NCI-H446 (cell line): Measurements from ENCODE around the gene KANK2.

Experiments
- DNase-seq, 2 experiments: peaks; one replicate each; lab custom pipeline; 2025; lab: John Stamatoyannopoulos, UW

KANK2 gene

GRCh38 chr19:11197291-11198174 is at the start of gene KANK2:
TSS of gene KANK2 (minus strand) at chr19:11197545. CDS start at chr19:11194511, 3,034 bp downstream.
- DNase-seq: peak; percentile 50 to 87

GRCh38 chr19:11246941-11247340 is 49.6 kb upstream of the KANK2 start:
- DNase-seq: no peak

- no peak for DNase-seq
Observed at GRCh38 chr19:11244846-11245589, 47.7 kb upstream of the KANK2 start.

GRCh38 chr19:11243798-11244169 is 46.4 kb upstream of the KANK2 start:
- no peak for DNase-seq

GRCh38 chr19:11242864-11243797 is 45.8 kb upstream of the KANK2 start:
- peak; percentile 35 to 60 for DNase-seq

- DNase-seq: no peak
Observed at GRCh38 chr19:11242025-11242424, 44.7 kb upstream of the KANK2 start.

GRCh38 chr19:11240008-11240444 is 42.7 kb upstream of the KANK2 start:
- DNase-seq: no peak

GRCh38 chr19:11239377-11240000 is 42.1 kb upstream of the KANK2 start, which contains the start of gene ANGPTL8:
TSS of gene ANGPTL8 (plus strand) at chr19:11239619. CDS start at chr19:11239638, 19 bp downstream.
- DNase-seq: no peak

- DNase-seq: no peak
Observed at GRCh38 chr19:11238781-11239376, 41.5 kb upstream of the KANK2 start.

GRCh38 chr19:11238041-11238440 is 40.7 kb upstream of the KANK2 start:
- no peak for DNase-seq

GRCh38 chr19:11237321-11237720 is 40.0 kb upstream of the KANK2 start:
- no peak for DNase-seq

GRCh38 chr19:11236324-11237301 is 39.3 kb upstream of the KANK2 start:
- no peak for DNase-seq

- DNase-seq: no peak
Observed at GRCh38 chr19:11234486-11235075, 37.2 kb upstream of the KANK2 start.

GRCh38 chr19:11233073-11233472 is 35.7 kb upstream of the KANK2 start:
- DNase-seq: no peak

GRCh38 chr19:11232555-11232954 is 35.2 kb upstream of the KANK2 start:
- no peak for DNase-seq

- DNase-seq: no peak
Observed at GRCh38 chr19:11230621-11231386, 33.5 kb upstream of the KANK2 start.

- no peak for DNase-seq
Observed at GRCh38 chr19:11227195-11227886, 30.0 kb upstream of the KANK2 start.

GRCh38 chr19:11226716-11227166 is 29.4 kb upstream of the KANK2 start:
- no peak for DNase-seq
